ENCODE measurements around the gene PABPN1L.
"Not testable (repeated sequence)": the region's sequence is repeated elsewhere in the genome, so short reads cannot be mapped to it uniquely, and the experiment has no call there.

Gene PABPN1L

GRCh38 chr16:88836791-88837190, 29.7 kb downstream of the PABPN1L start:
- Mint-ChIP-seq H3K4me1 (ENCODE audit: low read depth) (no peaks in the 10 kb centered on the region), H3K9me3 (no peaks in the 10 kb centered on the region), H3K4me3 (no peak overlapping the region), H3K27ac (no peak overlapping the region), H3K27me3 (ENCODE audit: low read depth) (no peaks in the 10 kb centered on the region), H3K36me3 (ENCODE audit: low read depth) (no peaks in the 10 kb centered on the region)
- DNase-seq (ENCODE audit: low spot score), result no peak

GRCh38 chr16:88835818-88836217, 30.6 kb downstream of the PABPN1L start:
- Mint-ChIP-seq H3K9me3 (no peaks in the 10 kb centered on the region), H3K4me3 (no peak overlapping the region), H3K27me3 (ENCODE audit: low read depth) (no peaks in the 10 kb centered on the region), H3K36me3 (ENCODE audit: low read depth) (no peaks in the 10 kb centered on the region), H3K4me1 (ENCODE audit: low read depth) (no peaks in the 10 kb centered on the region), H3K27ac (no peak overlapping the region)
- DNase-seq (ENCODE audit: low spot score), result no peak

- Mint-ChIP-seq H3K4me1 (ENCODE audit: low read depth) (no peaks in the 10 kb centered on the region), H3K36me3 (ENCODE audit: low read depth) (no peaks in the 10 kb centered on the region), H3K9me3 (no peaks in the 10 kb centered on the region), H3K4me3 (no peak overlapping the region), H3K27ac (no peak overlapping the region), H3K27me3 (ENCODE audit: low read depth) (no peaks in the 10 kb centered on the region)
- no peak for DNase-seq (ENCODE audit: low spot score)
Observed at GRCh38 chr16:88835383-88835782, 31.1 kb downstream of the PABPN1L start.

GRCh38 chr16:88834670-88835069, 31.8 kb downstream of the PABPN1L start:
- no peak overlapping the region for H3K27ac Mint-ChIP-seq
- no peaks in the 10 kb centered on the region for H3K4me1 Mint-ChIP-seq (ENCODE audit: low read depth)
- H3K27me3 Mint-ChIP-seq (ENCODE audit: low read depth), result no peaks in the 10 kb centered on the region
- DNase-seq (ENCODE audit: low spot score), result no peak
- no peaks in the 10 kb centered on the region for H3K9me3 Mint-ChIP-seq
- no peaks in the 10 kb centered on the region for H3K36me3 Mint-ChIP-seq (ENCODE audit: low read depth)
- H3K4me3 Mint-ChIP-seq, result no peak overlapping the region

GRCh38 chr16:88833086-88833485, 33.4 kb downstream of the PABPN1L start:
- no peak overlapping the region for H3K27ac Mint-ChIP-seq
- H3K27me3 Mint-ChIP-seq (ENCODE audit: low read depth), result no peaks in the 10 kb centered on the region
- no peaks in the 10 kb centered on the region for H3K9me3 Mint-ChIP-seq
- no peak for DNase-seq (ENCODE audit: low spot score)
- H3K36me3 Mint-ChIP-seq (ENCODE audit: low read depth), result no peaks in the 10 kb centered on the region
- no peak overlapping the region for H3K4me3 Mint-ChIP-seq
- no peaks in the 10 kb centered on the region for H3K4me1 Mint-ChIP-seq (ENCODE audit: low read depth)

GRCh38 chr16:88831838-88832237, 34.6 kb downstream of the PABPN1L start:
- Mint-ChIP-seq H3K36me3 (ENCODE audit: low read depth) (no peaks in the 10 kb centered on the region), H3K9me3 (no peaks in the 10 kb centered on the region), H3K4me1 (ENCODE audit: low read depth) (no peaks in the 10 kb centered on the region), H3K27me3 (ENCODE audit: low read depth) (no peaks in the 10 kb centered on the region), H3K27ac (no peak overlapping the region), H3K4me3 (no peak overlapping the region)
- no peak for DNase-seq (ENCODE audit: low spot score)

- Mint-ChIP-seq H3K27ac (no peak overlapping the region), H3K27me3 (ENCODE audit: low read depth) (no peaks in the 10 kb centered on the region), H3K36me3 (ENCODE audit: low read depth) (no peaks in the 10 kb centered on the region), H3K4me3 (no peak overlapping the region), H3K9me3 (no peaks in the 10 kb centered on the region), H3K4me1 (ENCODE audit: low read depth) (no peaks in the 10 kb centered on the region)
- no peak for DNase-seq (ENCODE audit: low spot score)
Observed at GRCh38 chr16:88830783-88831182, 35.7 kb downstream of the PABPN1L start.

- no peaks in the 10 kb centered on the region for H3K36me3 Mint-ChIP-seq (ENCODE audit: low read depth)
- no peaks in the 10 kb centered on the region for H3K4me1 Mint-ChIP-seq (ENCODE audit: low read depth)
- H3K4me3 Mint-ChIP-seq, result no peak overlapping the region
- no peak for DNase-seq (ENCODE audit: low spot score)
- no peaks in the 10 kb centered on the region for H3K9me3 Mint-ChIP-seq
- H3K27ac Mint-ChIP-seq, result no peak overlapping the region
- no peaks in the 10 kb centered on the region for H3K27me3 Mint-ChIP-seq (ENCODE audit: low read depth)
Observed at GRCh38 chr16:88830258-88830657, 36.2 kb downstream of the PABPN1L start.

GRCh38 chr16:88828711-88829110, 37.7 kb downstream of the PABPN1L start:
- no peak for DNase-seq (ENCODE audit: low spot score)
- H3K4me3 Mint-ChIP-seq, result no peak overlapping the region
- H3K27ac Mint-ChIP-seq, result no peak overlapping the region
- no peaks in the 10 kb centered on the region for H3K4me1 Mint-ChIP-seq (ENCODE audit: low read depth)
- no peaks in the 10 kb centered on the region for H3K27me3 Mint-ChIP-seq (ENCODE audit: low read depth)
- no peaks in the 10 kb centered on the region for H3K9me3 Mint-ChIP-seq
- no peaks in the 10 kb centered on the region for H3K36me3 Mint-ChIP-seq (ENCODE audit: low read depth)

- Mint-ChIP-seq H3K4me3 (no peak overlapping the region), H3K36me3 (ENCODE audit: low read depth) (no peaks in the 10 kb centered on the region), H3K9me3 (no peaks in the 10 kb centered on the region), H3K27ac (no peak overlapping the region), H3K27me3 (ENCODE audit: low read depth) (no peaks in the 10 kb centered on the region), H3K4me1 (ENCODE audit: low read depth) (no peaks in the 10 kb centered on the region)
- no peak for DNase-seq (ENCODE audit: low spot score)
Observed at GRCh38 chr16:88827727-88828126, 38.7 kb downstream of the PABPN1L start.

- DNase-seq (ENCODE audit: low spot score), result no peak
- Mint-ChIP-seq H3K27me3 (ENCODE audit: low read depth) (no peaks in the 10 kb centered on the region), H3K9me3 (no peaks in the 10 kb centered on the region), H3K36me3 (ENCODE audit: low read depth) (no peaks in the 10 kb centered on the region), H3K4me1 (ENCODE audit: low read depth) (no peaks in the 10 kb centered on the region), H3K4me3 (no peak overlapping the region), H3K27ac (no peak overlapping the region)
Observed at GRCh38 chr16:88826070-88826840, 40.2 kb downstream of the PABPN1L start.

GRCh38 chr16:88825146-88825545, 41.3 kb downstream of the PABPN1L start:
- Mint-ChIP-seq H3K4me3 (no peak overlapping the region), H3K9me3 (no peaks in the 10 kb centered on the region), H3K27ac (no peak overlapping the region), H3K27me3 (ENCODE audit: low read depth) (no peaks in the 10 kb centered on the region), H3K4me1 (ENCODE audit: low read depth) (no peaks in the 10 kb centered on the region), H3K36me3 (ENCODE audit: low read depth) (no peaks in the 10 kb centered on the region)
- DNase-seq (ENCODE audit: low spot score), result no peak

- no peaks in the 10 kb centered on the region for H3K9me3 Mint-ChIP-seq
- no peak overlapping the region for H3K27ac Mint-ChIP-seq
- H3K27me3 Mint-ChIP-seq (ENCODE audit: low read depth), result no peaks in the 10 kb centered on the region
- no peaks in the 10 kb centered on the region for H3K4me1 Mint-ChIP-seq (ENCODE audit: low read depth)
- DNase-seq (ENCODE audit: low spot score), result no peak
- H3K36me3 Mint-ChIP-seq (ENCODE audit: low read depth), result no peaks in the 10 kb centered on the region
- H3K4me3 Mint-ChIP-seq, result no peak overlapping the region
Observed at GRCh38 chr16:88824256-88825077, 42.0 kb downstream of the PABPN1L start.

- H3K9me3 Mint-ChIP-seq; H3K36me3 Mint-ChIP-seq (ENCODE audit: low read depth); H3K27me3 Mint-ChIP-seq (ENCODE audit: low read depth); H3K4me1 Mint-ChIP-seq (ENCODE audit: low read depth); H3K4me3 Mint-ChIP-seq; DNase-seq (ENCODE audit: low spot score); H3K27ac Mint-ChIP-seq: not testable (repeated sequence)
Observed at GRCh38 chr16:88823646-88824045, 42.8 kb downstream of the PABPN1L start.
